SK-N-SH (cell line): Measurements from ENCODE around the gene ZPBP2. TPM values are rescaled to one million over a fixed set of nuclear protein-coding genes. Genes with fewer than 3 reads are reported as not detected.

ENCODE experiments used
- CTCF ChIA-PET: fragments of 300-600, 350-600 bp; formaldehyde crosslinking; extraction: SDS; loops from one replicate; lab custom pipeline; 2021; lab: Yijun Ruan, JAX
- POLR2A ChIA-PET: fragments of 350-600 bp; sonication (Branson Sonifier 250); formaldehyde crosslinking; extraction: SDS; loops from one replicate; lab custom pipeline; 2020; ENCODE audit warnings: antibody characterized with exemption, inconsistent platforms; lab: Yijun Ruan, JAX
- DNase-seq: peaks from one replicate; pipeline ENCODE4 v3.0.0; 2012
- H2AFZ ChIP-seq: fragments of 200-600 bp; sonication (generic); 2 replicates; pipeline ENCODE4 v1.8.1; 2016; ENCODE audit warnings: antibody characterized with exemption, mild to moderate bottlenecking, low read depth
- H3F3A ChIP-seq: fragments of 200-600 bp; sonication (generic); replicated peaks from 2 replicates; pipeline ENCODE3; 2016; ENCODE audit warnings: antibody characterized with exemption, mild to moderate bottlenecking; ENCODE audit not compliant: insufficient read depth
- H3K27ac ChIP-seq, 2 experiments: fragments of 200-500 bp in 1 of 2; fragments of 200-600 bp in 1 of 2; sonication (Bioruptor generic) in 1 of 2; sonication (generic), shearing (Covaris generic) in 1 of 2; 2 replicates each; pipeline versions ENCODE4 v1.5.1 to v1.6.1; 2014 to 2016; ENCODE audit warnings: low read depth in 2 of 2, inconsistent platforms in 1 of 2, low read length in 1 of 2, mild to moderate bottlenecking in 1 of 2, mixed read lengths in 1 of 2
- H3K27me3 ChIP-seq: fragments of 200-600 bp; sonication (generic), shearing (Covaris generic); 2 replicates; pipeline ENCODE4 v1.6.1; 2016; ENCODE audit warnings: mixed run types; ENCODE audit not compliant: insufficient read depth
- H3K36me3 ChIP-seq, 2 experiments: fragments of 200-500 bp in 1 of 2; fragments of 200-600 bp in 1 of 2; sonication (Bioruptor generic) in 1 of 2; sonication (generic) in 1 of 2; replicated peaks in 1 of 2; 2 replicates each; pipeline versions ENCODE3 to v1.5.1; 2014 to 2016; ENCODE audit warnings: low read length in 1 of 2, mild to moderate bottlenecking in 1 of 2; ENCODE audit not compliant: insufficient read depth in 2 of 2, control insufficient read depth in 1 of 2
- H3K4me1 ChIP-seq, 2 experiments: fragments of 200-500 bp in 1 of 2; fragments of 200-600 bp in 1 of 2; sonication (Bioruptor generic) in 1 of 2; sonication (generic), shearing (Covaris generic) in 1 of 2; 2 replicates each; pipeline versions ENCODE4 v1.5.1 to v1.6.1; 2014 to 2016; ENCODE audit warnings: low read depth in 1 of 2, low read length in 1 of 2, mixed run types in 1 of 2; ENCODE audit not compliant: insufficient read depth in 2 of 2, control insufficient read depth in 1 of 2
- H3K4me2 ChIP-seq: fragments of 200-600 bp; sonication (generic), shearing (Covaris generic); 2 replicates; pipeline ENCODE4 v1.6.1; 2017; ENCODE audit warnings: mixed run types
- H3K4me3 ChIP-seq, 2 experiments: fragments of 200-500 bp in 1 of 2; fragments of 200-600 bp in 1 of 2; sonication (Bioruptor generic) in 1 of 2; sonication (generic), shearing (Covaris generic) in 1 of 2; 2 replicates each; pipeline versions ENCODE4 v1.5.1 to v1.8.1; 2014 to 2016; ENCODE audit warnings: low read depth in 2 of 2, inconsistent platforms in 1 of 2, low read length in 1 of 2, mild to moderate bottlenecking in 1 of 2, mixed read lengths in 1 of 2, moderate library complexity in 1 of 2
- H3K79me2 ChIP-seq: fragments of 200-600 bp; sonication (generic); 2 replicates; pipeline ENCODE4 v1.8.1; 2017; ENCODE audit warnings: mild to moderate bottlenecking; ENCODE audit not compliant: insufficient read depth
- H3K9ac ChIP-seq: fragments of 200-600 bp; sonication (generic); 2 replicates; pipeline ENCODE4 v1.6.1; 2017; ENCODE audit warnings: mixed run types
- H3K9me2 ChIP-seq: fragments of 200-600 bp; sonication (generic); 2 replicates; pipeline ENCODE4 v1.6.1; 2017; ENCODE audit warnings: mixed run types
- H3K9me3 ChIP-seq: fragments of 200-600 bp; sonication (generic); 2 replicates; pipeline ENCODE4 v1.6.1; 2017; ENCODE audit warnings: mixed run types, mild to moderate bottlenecking, moderate library complexity
- H4K20me1 ChIP-seq: fragments of 200-600 bp; sonication (generic); 2 replicates; pipeline ENCODE4 v1.6.1; 2017; ENCODE audit warnings: mild to moderate bottlenecking, mixed run types; ENCODE audit not compliant: insufficient read depth
- CHD2 ChIP-seq: fragments of 150-350 bp; IDR thresholded peaks from 2 replicates; pipeline ENCODE4 v1.6.1; 2018; ENCODE audit warnings: low read length; ENCODE audit not compliant: partially characterized antibody
- EZH2phosphoT487 ChIP-seq: fragments of 200-600 bp; sonication (generic); IDR thresholded peaks from 2 replicates; pipeline ENCODE4 v1.6.1; 2017; ENCODE audit warnings: low read depth, mixed run types, mild to moderate bottlenecking, antibody characterized with exemption, moderate library complexity, borderline replicate concordance
- FOXM1 ChIP-seq: IDR thresholded peaks from 2 replicates; pipeline ENCODE4 v1.4.0; 2012; ENCODE audit warnings: low read depth, mild to moderate bottlenecking
- GATA2 ChIP-seq: sonication (generic); formaldehyde crosslinking; IDR thresholded peaks from 2 replicates; pipeline ENCODE4 v1.5.0; 2020; ENCODE audit warnings: mild to moderate bottlenecking, missing genetic modification reagents
- NFIC ChIP-seq: IDR thresholded peaks from 2 replicates; pipeline ENCODE4 v1.4.0; 2012; ENCODE audit warnings: borderline replicate concordance
- NRF1 ChIP-seq: IDR thresholded peaks from 2 replicates; pipeline ENCODE4 v1.6.1; 2012; ENCODE audit warnings: low read depth, mild to moderate bottlenecking, low read length
- PBX3 ChIP-seq: IDR thresholded peaks from 2 replicates; pipeline ENCODE4; 2012
- RAD21 ChIP-seq: IDR thresholded peaks from 2 replicates; pipeline ENCODE4 v1.6.1; 2012; ENCODE audit warnings: mild to moderate bottlenecking, low read length
- RFX5 ChIP-seq: IDR thresholded peaks from 2 replicates; pipeline ENCODE4 v1.6.1; 2012; ENCODE audit warnings: mild to moderate bottlenecking, improper control_type of control experiment, low read length
- RXRA ChIP-seq: IDR thresholded peaks from 2 replicates; pipeline ENCODE4 v1.4.0; 2012; ENCODE audit warnings: low read depth, mild to moderate bottlenecking, borderline replicate concordance
- SIN3A ChIP-seq: IDR thresholded peaks from 2 replicates; pipeline ENCODE4 v1.6.1; 2012; ENCODE audit warnings: low read depth, mild to moderate bottlenecking, low read length, moderate library complexity, borderline replicate concordance
- TEAD4 ChIP-seq: IDR thresholded peaks from 2 replicates; pipeline ENCODE4 v1.4.0; 2012; ENCODE audit warnings: mild to moderate bottlenecking, borderline replicate concordance; ENCODE audit not compliant: insufficient read depth
- USF1 ChIP-seq: IDR thresholded peaks from 2 replicates; pipeline ENCODE4 v1.4.0; 2012; ENCODE audit warnings: low read depth, borderline replicate concordance
- USF2 ChIP-seq: fragments of 150-350 bp; IDR thresholded peaks from 2 replicates; pipeline ENCODE4 v1.6.1; 2017; ENCODE audit warnings: antibody characterized with exemption, low read length, low read depth, borderline replicate concordance
- ZBTB33 ChIP-seq: IDR thresholded peaks from 2 replicates; pipeline ENCODE4 v1.4.0; 2012; ENCODE audit warnings: low read depth, borderline replicate concordance
- WGBS: methylation state at CpG from one replicate; pipeline ENCODE4 v1.1.6; 2017; ENCODE audit warnings: low lambda C conversion rate; 5-methylcytosine and 5-hydroxymethylcytosine counted together
- polyA plus RNA-seq, 3 experiments: library from polyadenylated mRNA; depleted of rRNA; stranded (reverse); fragments of >200 nt; gene quantifications; 2 replicates each; pipeline ENCODE4 v1.2.3, GENCODE V29; 2012
- TF ChIP-seq, protein P1 (sequence below): fragments of 150-350 bp; IDR thresholded peaks from 2 replicates; pipeline ENCODE4 v1.6.1; 2016; ENCODE audit warnings: mild to moderate bottlenecking, low read depth, low read length
- TF ChIP-seq, protein P2 (sequence below): IDR thresholded peaks from 2 replicates; pipeline ENCODE4 v1.4.0; 2012; ENCODE audit warnings: low read depth

Gene ZPBP2
- polyA plus RNA-seq, 1 of the 3 experiments (the other 2 are of a cell fraction), result not detected

GRCh38 chr17:39887078-39887477 lies 19.1 kb downstream of the ZPBP2 start:
- no peak overlapping the region for H3K9ac ChIP-seq
- POLR2A ChIA-PET, result no interaction called here
- CTCF ChIA-PET, result interaction anchor here (1.5 to 1.9 kb wide), 2 partner anchors 14 to 72 kb away, joined by 3 to 6 read pairs; no protein-coding TSS in a partner anchor
- no peak overlapping the region for H2AFZ ChIP-seq
- H3F3A ChIP-seq, result no peaks in the 10 kb centered on the region
- H3K27me3 ChIP-seq, result peaks cover 61% of the 10 kb centered on the region; the same call in 1 of the 2 replicates
- no peak overlapping the region for H3K4me2 ChIP-seq
- H3K79me2 ChIP-seq, result no peaks in the 10 kb centered on the region
- H3K9me3 ChIP-seq, result no peaks in the 10 kb centered on the region
- H4K20me1 ChIP-seq, result no peaks in the 10 kb centered on the region
- no peaks in the 10 kb centered on the region for H3K9me2 ChIP-seq
- TF ChIP-seq USF1 (no peak), NFIC (no peak), GATA2 (CRISPR knock-in tag) (no peak), SIN3A (no peak), PBX3 (no peak), USF2 (no peak), ZBTB33 (no peak), RAD21 (no peak), NRF1 (no peak)
- TF ChIP-seq, protein P1, sequence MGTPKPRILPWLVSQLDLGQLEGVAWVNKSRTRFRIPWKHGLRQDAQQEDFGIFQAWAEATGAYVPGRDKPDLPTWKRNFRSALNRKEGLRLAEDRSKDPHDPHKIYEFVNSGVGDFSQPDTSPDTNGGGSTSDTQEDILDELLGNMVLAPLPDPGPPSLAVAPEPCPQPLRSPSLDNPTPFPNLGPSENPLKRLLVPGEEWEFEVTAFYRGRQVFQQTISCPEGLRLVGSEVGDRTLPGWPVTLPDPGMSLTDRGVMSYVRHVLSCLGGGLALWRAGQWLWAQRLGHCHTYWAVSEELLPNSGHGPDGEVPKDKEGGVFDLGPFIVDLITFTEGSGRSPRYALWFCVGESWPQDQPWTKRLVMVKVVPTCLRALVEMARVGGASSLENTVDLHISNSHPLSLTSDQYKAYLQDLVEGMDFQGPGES, result no peak
- H3K27ac ChIP-seq, result no peak overlapping the region
- no peaks in the 10 kb centered on the region for H3K36me3 ChIP-seq
- no peaks in the 10 kb centered on the region for H3K4me1 ChIP-seq
- no peak overlapping the region for H3K4me3 ChIP-seq
- DNase-seq, result no peak

GRCh38 chr17:39889200-39889599 lies 21.2 kb downstream of the ZPBP2 start:
- Histone ChIP-seq H3K9me3 (no peaks in the 10 kb centered on the region), H3K4me2 (no peak overlapping the region), H2AFZ (no peak overlapping the region), H3K27me3 (peaks cover 69% of the 10 kb centered on the region; the same call in 1 of the 2 replicates), H3K36me3 (no peaks in the 10 kb centered on the region), H3K4me3 (no peak overlapping the region), H3K27ac (no peak overlapping the region), H3K79me2 (no peaks in the 10 kb centered on the region), H3K9ac (no peak overlapping the region), H3K4me1 (no peaks in the 10 kb centered on the region), H3K9me2 (no peaks in the 10 kb centered on the region), H3F3A (no peaks in the 10 kb centered on the region), H4K20me1 (no peaks in the 10 kb centered on the region)
- WGBS, result 3% methylated on average over 2 of the region's 2 CpGs
- no peak for DNase-seq
- ChIA-PET POLR2A (no interaction called here), CTCF (interaction anchor here (0.6 kb wide), 1 partner anchor 189 kb away, joined by 3 read pairs; no protein-coding TSS in a partner anchor)
- no peak for TF ChIP-seq RXRA
- no peak for TF ChIP-seq FOXM1
- no peak for TF ChIP-seq CHD2
- TF ChIP-seq, protein P2, sequence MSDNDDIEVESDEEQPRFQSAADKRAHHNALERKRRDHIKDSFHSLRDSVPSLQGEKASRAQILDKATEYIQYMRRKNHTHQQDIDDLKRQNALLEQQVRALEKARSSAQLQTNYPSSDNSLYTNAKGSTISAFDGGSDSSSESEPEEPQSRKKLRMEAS, result no peak
- no peak for TF ChIP-seq EZH2phosphoT487
- no peak for TF ChIP-seq TEAD4
- TF ChIP-seq NRF1, result no peak
- no peak for TF ChIP-seq RFX5
- TF ChIP-seq USF1, result no peak
